Adrenal gland (tissue), 5 donors: ENCODE data around the gene DNA2.

ENCODE experiments used
- POLR2A ChIP-seq, 2 donors: fragments of 450-650 bp; IDR thresholded peaks; one replicate each; pipeline ENCODE4 v1.6.1; 2017; ENCODE audit warnings: antibody characterized with exemption in 2 of 2, mild to moderate bottlenecking in 2 of 2, moderate library complexity in 1 of 2
- TF ChIP-seq, protein P1 (sequence below), 6 experiments: fragments of 450-650 bp in 4 of 6; fragments of 200-600 bp in 2 of 6; sonication (generic) in 1 of 6; IDR thresholded peaks; 1 replicate in 5 of 6; 2 replicates in 1 of 6; pipeline versions ENCODE4 v1.5.1 to v1.8.0; 2016 to 2021; ENCODE audit warnings: antibody characterized with exemption in 6 of 6, mild to moderate bottlenecking in 2 of 6, moderate library complexity in 1 of 6
- donor health status: DM: no; HTN: no; CAD: no.

DNA sequence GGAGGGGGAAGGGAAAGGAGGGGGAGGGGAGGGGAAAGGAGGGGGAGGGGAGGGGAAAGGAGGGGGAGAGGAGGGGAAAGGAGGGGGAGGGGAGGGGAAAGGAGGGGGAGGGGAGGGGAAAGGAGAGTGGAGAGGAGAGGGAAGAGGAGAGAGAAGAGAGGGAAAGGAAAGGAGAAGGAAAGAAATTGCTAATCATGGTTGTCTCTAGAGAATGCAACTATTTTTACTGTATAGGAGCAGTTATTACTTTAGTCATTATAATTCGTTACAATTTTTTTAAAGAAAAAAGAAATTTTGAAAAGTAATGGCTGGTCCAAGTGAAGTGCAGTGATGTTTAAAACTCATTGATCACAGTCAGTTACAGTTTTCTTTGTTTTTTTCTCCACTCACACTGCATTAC lies 31.1 kb upstream of the DNA2 start:
- TF ChIP-seq, protein P1, sequence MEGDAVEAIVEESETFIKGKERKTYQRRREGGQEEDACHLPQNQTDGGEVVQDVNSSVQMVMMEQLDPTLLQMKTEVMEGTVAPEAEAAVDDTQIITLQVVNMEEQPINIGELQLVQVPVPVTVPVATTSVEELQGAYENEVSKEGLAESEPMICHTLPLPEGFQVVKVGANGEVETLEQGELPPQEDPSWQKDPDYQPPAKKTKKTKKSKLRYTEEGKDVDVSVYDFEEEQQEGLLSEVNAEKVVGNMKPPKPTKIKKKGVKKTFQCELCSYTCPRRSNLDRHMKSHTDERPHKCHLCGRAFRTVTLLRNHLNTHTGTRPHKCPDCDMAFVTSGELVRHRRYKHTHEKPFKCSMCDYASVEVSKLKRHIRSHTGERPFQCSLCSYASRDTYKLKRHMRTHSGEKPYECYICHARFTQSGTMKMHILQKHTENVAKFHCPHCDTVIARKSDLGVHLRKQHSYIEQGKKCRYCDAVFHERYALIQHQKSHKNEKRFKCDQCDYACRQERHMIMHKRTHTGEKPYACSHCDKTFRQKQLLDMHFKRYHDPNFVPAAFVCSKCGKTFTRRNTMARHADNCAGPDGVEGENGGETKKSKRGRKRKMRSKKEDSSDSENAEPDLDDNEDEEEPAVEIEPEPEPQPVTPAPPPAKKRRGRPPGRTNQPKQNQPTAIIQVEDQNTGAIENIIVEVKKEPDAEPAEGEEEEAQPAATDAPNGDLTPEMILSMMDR (IDR thresholded peaks at IDR 0.05): no peak
- no peak for TF ChIP-seq POLR2A (IDR thresholded peaks at IDR 0.05)
